AG08395 (cell line): ENCODE data around the gene MARCHF10.
"Not testable (repeated sequence)": the region's sequence is repeated elsewhere in the genome, so short reads cannot be mapped to it uniquely, and the experiment has no call there.

Source experiments
- DNase-seq: peaks from one replicate; pipeline ENCODE4 v3.0.0; 2012; ENCODE audit warnings: mixed read lengths, low spot score

MARCHF10 gene

GRCh38 chr17:62807812-62808575 lies at the start of gene MARCHF10:
Gene MARCHF10, minus strand, starts transcription at chr17:62808314. Its CDS starts 6,579 bp downstream, at chr17:62801735.
- DNase-seq = no peak

DNA sequence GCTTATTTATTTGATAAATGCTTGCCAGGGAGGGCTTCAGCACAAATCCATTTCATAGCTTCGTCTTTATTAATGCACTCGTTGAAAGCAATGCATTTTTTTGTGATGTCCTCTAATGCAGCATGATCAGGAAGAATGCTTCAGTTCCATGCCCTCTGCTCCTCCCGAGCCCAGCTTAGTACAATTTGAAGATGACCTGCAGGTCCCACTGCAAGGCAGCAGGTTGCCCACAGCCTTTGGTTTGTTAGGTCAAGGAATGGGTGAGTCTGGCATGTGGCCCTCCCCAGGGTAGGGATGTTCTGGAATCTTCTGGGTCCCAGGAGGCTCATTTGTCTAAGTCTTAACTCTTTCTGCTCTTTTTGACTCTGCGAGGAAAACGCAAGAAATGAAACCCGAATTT lies 49.4 kb upstream of the MARCHF10 start:
- no peak for DNase-seq

DNA sequence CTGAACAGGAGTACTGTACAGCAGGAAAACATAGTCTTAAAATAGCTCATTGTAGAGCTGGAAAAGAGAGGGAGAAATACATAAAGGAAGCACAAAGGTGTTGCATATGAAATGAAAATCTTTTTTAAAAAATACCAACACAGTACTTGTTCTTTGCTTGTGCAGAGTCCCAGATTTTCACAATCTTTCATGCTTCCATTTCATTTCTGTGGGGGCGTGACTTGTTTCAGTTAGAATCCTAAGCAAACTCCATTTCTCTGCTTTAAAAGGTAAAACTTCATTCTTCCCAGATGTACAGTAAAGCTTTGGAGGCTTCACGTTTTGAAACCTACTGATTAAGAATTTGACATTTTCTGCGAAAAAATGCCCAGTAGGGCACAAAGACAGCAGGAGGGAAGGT lies 48.5 kb upstream of the MARCHF10 start:
- no peak for DNase-seq

- DNase-seq = no peak
Measured at GRCh38 chr17:62855156-62855555, 47.0 kb upstream of the MARCHF10 start.

GRCh38 chr17:62854098-62854680 lies 46.1 kb upstream of the MARCHF10 start:
- peak; percentile 29 for DNase-seq

- DNase-seq = no peak
Measured at GRCh38 chr17:62852195-62852594, 44.1 kb upstream of the MARCHF10 start.

DNA sequence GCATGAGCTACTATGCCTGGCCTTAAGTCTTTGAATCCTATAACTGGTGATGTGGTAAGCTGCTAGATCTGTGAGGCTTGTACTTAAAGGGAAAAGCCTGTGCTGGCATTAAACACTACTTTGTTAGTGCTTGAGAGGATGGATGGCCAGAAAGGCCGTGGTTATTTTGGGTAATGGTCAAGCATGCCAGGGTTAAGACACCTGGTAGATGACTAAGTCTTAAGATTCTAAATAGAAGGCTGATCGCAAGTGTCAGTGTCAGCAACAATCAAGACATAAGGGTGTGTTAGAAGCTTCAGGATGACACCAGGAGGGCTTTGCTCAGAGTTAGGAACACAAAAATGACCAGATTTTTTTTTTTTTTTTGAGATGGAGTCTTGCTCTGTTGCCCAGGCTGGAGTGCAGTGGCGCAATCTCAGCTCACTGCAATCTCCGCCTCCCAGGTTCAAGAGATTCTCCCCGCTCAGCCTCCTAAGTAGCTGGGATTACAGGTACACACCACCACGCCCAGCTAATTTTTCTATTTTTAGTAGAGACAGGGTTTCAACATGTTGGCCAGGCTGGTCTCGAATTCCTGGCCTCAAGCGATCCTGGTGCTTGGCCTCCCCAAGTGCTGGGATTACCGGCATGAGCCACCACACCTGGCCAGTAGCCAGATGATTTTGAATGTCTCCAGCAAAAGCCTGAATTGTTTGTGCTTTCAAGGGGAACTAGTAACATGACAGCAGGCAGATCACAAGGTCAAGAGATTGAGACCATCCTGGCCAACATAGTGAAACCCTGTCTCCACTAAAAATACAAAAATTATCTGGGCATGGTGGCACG lies 41.7 kb upstream of the MARCHF10 start:
- DNase-seq = not testable (repeated sequence)

DNA sequence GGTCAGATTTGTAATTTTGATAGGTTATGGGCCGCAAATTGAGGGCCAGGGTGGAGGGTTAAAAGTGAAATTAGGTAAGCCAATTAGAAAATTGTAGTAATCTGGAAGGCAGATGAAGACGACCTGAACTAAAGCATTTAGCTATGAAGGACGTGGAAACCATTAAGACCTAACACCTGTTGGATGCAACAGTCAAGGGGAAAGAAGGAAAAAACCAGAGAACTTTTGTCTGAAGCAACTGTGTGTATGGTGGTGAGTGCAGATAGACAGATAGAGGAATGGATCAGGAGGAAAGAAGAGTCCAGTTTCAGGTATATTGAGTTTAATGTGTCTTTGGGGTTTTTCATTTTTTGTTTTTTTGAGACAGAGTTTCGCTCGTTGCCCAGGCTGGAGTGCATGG lies 40.2 kb upstream of the MARCHF10 start:
- no peak for DNase-seq

- DNase-seq = no peak
Measured at GRCh38 chr17:62847426-62847825, 39.3 kb upstream of the MARCHF10 start.

GRCh38 chr17:62840871-62841270 lies 32.8 kb upstream of the MARCHF10 start:
- no peak for DNase-seq

- not testable (repeated sequence) for DNase-seq
Measured at GRCh38 chr17:62833816-62834215, 25.7 kb upstream of the MARCHF10 start.

DNA sequence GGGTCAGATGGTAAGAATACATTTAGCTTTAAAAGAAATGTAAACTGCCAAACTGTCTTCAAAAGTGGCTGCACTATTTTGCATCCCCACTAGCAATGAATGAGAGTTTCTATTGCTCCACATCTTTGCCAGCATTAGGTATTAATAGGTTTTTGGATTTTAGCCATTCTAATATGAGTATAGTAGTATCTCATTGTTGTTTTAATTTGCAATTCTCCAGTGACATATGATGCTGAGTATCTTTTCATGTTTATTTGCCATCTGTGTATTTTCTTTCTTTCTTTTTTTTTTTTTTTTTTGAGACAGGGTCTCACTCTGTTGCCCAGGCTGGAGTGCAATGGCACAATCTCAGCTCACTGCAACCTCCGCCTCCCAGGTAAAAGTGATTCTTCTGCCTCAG lies 24.3 kb upstream of the MARCHF10 start:
- DNase-seq = no peak

GRCh38 chr17:62831066-62831465 lies 23.0 kb upstream of the MARCHF10 start:
- DNase-seq = not testable (repeated sequence)

DNA sequence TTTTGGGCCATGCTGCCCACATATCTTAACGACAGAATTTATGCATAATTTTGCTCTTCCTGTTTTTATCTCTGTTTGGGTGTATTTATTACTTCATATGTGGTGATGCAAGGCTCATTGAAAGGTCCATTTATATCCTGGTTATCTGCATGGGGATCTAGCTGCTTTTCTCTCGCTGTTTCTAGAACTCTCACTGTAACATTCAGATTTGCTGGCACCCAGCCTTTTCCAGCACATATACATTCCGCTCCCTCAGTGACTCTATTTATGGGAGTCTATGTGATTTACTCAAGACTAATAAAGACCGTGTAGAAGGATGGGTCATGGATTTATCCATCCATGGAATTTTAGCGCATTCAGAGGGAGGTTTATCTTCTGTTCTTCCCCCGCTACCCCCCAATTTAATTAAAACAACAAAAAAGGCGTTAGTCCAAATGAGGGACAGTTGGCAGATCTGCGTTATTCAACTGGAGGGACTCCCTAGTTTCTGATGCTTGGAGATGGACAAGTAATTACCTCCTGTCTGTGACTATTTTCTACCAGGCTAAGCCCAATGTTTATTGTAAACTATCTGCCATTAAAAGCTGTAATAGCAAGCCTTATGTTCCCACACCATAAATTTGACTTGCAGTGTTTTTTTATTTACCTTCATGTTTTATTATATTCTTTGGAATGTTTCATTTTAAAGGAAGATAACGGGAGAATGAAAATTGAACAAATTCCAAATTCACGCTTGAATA lies 19.8 kb upstream of the MARCHF10 start:
- DNase-seq = no peak

DNA sequence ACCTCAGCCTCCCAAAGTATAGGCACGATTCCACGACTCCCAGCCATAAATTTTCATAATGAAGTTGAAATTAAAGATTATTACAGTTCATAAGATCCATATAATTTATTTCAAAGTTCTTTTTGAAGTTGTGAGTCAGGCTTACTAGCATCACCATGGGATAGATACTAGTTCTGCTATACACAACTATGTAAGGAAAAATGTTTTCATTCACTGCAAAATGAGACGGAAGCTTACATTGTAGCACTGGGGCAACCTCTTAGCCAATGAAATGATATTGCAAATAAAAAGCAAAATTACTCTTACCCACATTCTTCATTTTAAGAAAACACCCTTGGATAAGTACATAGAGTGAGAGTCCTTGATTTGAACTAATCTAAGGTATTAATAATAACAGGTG lies 18.8 kb upstream of the MARCHF10 start:
- no peak for DNase-seq

DNA sequence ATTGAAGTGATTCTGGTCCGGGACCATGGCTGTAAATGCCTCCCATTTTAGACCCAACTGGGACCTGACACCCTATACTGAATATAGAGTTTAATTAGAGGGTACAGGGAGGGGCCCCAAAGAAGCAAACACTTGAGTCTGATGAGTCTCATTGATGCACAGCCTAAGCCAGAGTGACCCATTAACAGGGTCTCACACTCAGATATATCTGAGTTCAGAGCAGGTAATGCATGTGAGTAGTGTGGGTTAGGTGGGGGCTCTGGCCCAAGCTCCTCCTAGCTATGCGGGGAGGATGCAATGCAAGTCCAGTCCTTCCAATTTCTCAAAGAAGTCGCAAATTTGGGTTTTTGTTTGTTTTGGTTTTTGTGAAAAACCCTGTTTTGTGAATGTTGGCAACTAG lies 17.1 kb upstream of the MARCHF10 start:
- DNase-seq = no peak

DNA sequence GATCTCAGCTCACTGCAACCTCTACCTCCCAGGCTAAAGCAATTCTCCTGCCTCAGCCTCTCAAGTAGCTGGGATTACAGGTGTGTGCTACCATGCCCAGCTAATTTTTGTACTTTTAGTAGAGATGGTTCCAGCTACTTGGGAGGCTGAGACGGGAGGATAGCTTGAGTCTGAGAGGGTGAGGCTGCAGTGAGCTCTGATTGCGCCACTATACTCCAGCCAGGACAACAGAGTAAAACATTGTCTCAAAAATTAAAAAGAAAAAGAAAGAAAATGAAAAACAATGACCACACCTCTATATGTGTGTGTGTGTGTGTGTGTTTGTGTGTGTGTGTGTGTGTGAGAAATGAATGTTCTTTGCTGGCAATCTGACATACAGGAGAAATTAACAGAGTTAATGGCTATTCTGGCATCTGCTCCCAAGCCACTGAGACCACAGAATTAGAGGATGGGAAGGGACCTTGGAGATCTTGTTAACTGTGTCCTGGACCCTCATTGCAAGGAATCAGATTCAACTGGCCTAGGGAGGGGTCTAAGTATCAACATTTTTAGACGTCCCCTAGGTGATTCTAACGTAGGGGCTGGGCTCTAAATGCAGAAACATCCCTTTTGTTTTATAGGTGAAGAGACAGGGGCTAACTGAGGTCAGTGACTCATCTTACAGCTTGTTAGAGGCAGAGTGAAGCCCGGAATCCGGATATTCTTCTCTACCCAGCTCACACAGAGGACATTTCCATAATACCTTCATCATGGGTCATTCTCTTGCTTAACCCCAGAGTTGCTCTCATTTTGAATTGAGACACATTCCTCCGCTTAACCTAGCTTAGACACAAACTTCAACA lies 16.4 kb upstream of the MARCHF10 start:
- DNase-seq = peak; percentile 93

DNA sequence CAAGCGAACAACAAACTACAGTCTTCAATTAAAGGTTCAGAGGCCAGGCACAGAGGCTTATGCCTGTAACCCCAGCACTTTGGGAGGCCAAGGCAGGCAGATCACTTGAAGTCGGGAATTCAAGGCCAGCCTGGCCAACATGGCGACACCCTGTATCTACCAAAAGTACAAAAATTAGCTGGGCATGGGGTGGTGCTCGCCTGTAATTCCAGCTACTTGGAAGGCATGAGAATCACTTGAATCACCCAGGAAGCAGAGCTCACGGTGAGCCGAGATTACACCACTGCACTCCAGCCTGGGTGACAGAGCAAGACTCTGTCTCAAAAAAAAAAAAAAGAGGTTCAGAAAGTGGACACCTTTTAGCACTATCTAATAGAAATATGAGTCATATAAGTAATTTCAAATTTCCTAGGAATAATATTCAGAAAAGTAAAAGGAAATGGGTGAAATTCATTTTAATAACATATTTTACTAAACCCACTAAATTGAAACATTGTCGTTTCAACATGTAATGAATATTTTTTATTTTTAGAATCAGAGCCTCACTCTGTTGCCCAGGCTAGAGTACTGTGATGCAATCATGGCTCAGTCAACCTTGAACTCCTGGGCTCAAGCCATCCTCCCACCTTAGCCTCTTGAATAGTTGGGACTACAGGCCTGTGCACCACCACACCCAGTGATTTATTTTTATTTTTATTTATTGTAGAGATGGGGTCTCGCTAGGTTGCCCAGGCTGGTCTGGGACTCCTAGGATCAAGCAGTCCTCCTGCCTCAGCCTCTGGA lies 15.2 kb upstream of the MARCHF10 start:
- no peak for DNase-seq

DNA sequence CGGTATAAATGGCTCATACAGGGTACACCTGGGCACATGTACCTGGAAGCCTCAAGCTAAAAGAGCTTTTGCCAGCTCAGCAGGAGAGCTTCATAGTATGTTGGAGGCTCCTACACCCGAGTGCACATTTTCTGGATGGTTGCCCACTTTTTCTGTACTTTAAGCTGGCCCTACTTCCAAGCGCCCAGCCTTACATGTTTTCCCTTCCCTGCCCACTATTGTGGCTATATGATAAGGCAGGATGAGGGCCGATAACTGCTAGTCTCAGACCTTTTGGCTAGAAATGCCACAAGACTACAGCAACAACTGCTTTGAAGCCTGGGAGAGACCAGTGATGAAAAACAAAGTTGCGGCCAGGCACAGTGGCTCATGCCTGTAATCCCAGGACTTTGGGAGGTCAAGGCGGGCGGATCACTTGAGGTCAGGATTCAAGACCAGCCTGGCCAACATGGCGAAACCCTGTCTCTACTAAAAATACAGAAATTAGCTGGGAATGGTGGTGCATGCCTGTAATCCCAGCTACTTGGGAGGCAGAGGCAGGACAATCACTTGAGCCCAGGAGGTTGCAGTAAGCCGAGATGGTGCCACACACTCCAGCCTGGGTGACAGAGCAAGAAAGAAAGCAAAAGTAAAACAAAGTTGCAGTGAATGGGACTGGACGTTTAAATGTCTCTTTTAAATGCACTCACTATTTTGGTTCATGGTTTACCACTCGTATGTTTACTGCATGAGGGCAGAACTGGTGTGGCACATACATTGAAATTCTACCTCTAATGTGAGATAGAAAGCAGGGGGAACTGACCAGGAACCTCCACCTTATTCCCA lies 14.2 kb upstream of the MARCHF10 start:
- no peak for DNase-seq
